Activated naive CD8-positive, alpha-beta T cell treated with anti-CD3 and anti-CD28 coated beads, Interleukin-2, amount 50 U/mL, for 24 hours (primary cell): ENCODE measurements around the gene ZCCHC2.

Experiments
- ATAC-seq: fragments of 150-1000 bp; cut with Tn5 transposase; one replicate; pipeline ENCODE4 v1.10.0; 2021
- DNase-seq: peaks from one replicate; pipeline ENCODE4 v3.0.0; 2021
- H3K27ac Mint-ChIP-seq: one replicate; pipeline ENCODE4 v1.8.0; 2021; ENCODE audit warnings: mild to moderate bottlenecking, mixed read lengths
- H3K27me3 Mint-ChIP-seq: one replicate; pipeline ENCODE4 v1.8.0; 2021; ENCODE audit warnings: mixed read lengths
- H3K36me3 Mint-ChIP-seq: one replicate; pipeline ENCODE4 v1.8.0; 2021; ENCODE audit warnings: low read depth, mixed read lengths
- H3K4me1 Mint-ChIP-seq: one replicate; pipeline ENCODE4 v1.8.0; 2021; ENCODE audit warnings: mixed read lengths
- H3K4me3 Mint-ChIP-seq: one replicate; pipeline ENCODE4 v1.8.0; 2021; ENCODE audit warnings: mild to moderate bottlenecking, moderate library complexity, mixed read lengths
- H3K9me3 Mint-ChIP-seq: one replicate; pipeline ENCODE4 v1.8.0; 2021; ENCODE audit warnings: mixed read lengths

ZCCHC2 gene

DNA sequence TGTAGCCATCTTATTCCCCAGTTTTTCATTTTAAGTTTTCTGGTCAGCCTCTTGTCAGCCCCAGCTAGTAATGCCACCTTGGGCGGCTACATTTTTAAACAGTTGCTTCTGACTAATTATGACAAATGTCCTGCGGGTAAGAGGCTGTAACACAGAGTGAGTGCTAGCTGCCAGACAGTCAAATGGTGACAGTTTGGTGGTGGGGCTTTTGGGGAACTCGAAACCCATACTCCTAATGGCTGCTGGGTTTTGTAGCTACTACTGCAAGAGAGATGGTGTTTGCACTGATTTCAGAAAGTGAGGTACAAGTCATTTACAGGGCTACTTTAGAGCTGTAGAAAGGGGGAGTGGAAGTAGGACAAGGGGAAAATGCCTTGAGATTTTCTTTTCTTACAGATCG lies 48.2 kb downstream of the ZCCHC2 start:
- ATAC-seq, result peak; percentile 31
- H3K4me1 Mint-ChIP-seq, result peaks cover 16% of the 10 kb centered on the region
- DNase-seq, result no peak
- peaks cover 74% of the 10 kb centered on the region for H3K36me3 Mint-ChIP-seq
- H3K27me3 Mint-ChIP-seq, result no peaks in the 10 kb centered on the region
- no peak overlapping the region for H3K27ac Mint-ChIP-seq
- no peaks in the 10 kb centered on the region for H3K9me3 Mint-ChIP-seq
- H3K4me3 Mint-ChIP-seq, result no peak overlapping the region

DNA sequence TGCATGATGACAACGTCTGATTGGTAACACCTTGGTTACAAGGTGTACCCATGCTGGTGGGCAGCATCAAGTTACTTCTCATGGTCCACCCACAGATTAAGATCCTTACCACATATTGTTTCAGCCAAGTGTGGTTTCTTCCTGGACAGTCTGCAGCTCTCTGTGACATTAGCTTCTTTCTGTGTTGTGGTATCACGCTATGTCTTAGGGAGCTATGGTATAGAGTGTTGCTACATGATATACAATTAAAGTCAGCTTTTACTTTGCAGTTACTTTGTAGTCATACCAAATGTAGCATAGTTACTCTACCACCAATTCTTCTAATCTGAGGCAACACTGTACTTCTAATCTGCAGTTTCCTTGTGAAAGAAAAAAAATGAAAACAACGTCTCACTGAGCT lies 48.8 kb downstream of the ZCCHC2 start:
- Mint-ChIP-seq H3K9me3 (no peaks in the 10 kb centered on the region), H3K27ac (peak overlapping the region; percentile 19), H3K4me3 (no peak overlapping the region), H3K4me1 (peaks cover 18% of the 10 kb centered on the region), H3K36me3 (peaks cover 72% of the 10 kb centered on the region), H3K27me3 (no peaks in the 10 kb centered on the region)
- DNase-seq (no peak), ATAC-seq (peak; percentile 83)

- H3K36me3 Mint-ChIP-seq, result peaks cover 76% of the 10 kb centered on the region
- peaks cover 26% of the 10 kb centered on the region for H3K4me1 Mint-ChIP-seq
- H3K27ac Mint-ChIP-seq, result peak overlapping the region; percentile 19
- H3K27me3 Mint-ChIP-seq, result no peaks in the 10 kb centered on the region
- no peak overlapping the region for H3K4me3 Mint-ChIP-seq
- no peaks in the 10 kb centered on the region for H3K9me3 Mint-ChIP-seq
- DNase-seq (no peak), ATAC-seq (no peak)
Observed at GRCh38 chr18:62572456-62572855, 49.6 kb downstream of the ZCCHC2 start.

DNA sequence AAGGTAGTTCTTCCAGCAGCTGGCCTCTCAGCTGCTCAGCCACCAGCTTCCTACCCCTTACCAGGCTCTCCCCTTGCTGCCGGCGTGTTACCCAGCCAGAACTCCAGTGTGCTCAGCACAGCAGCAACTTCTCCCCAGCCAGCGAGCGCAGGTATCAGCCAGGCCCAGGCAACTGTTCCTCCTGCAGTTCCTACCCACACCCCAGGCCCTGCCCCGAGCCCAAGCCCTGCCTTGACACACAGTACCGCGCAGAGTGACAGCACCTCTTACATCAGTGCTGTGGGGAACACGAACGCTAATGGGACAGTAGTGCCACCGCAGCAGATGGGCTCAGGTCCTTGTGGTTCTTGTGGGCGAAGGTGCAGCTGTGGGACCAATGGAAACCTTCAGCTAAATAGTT lies 52.0 kb downstream of the ZCCHC2 start:
- Mint-ChIP-seq H3K9me3 (no peaks in the 10 kb centered on the region), H3K27me3 (no peaks in the 10 kb centered on the region), H3K27ac (no peak overlapping the region), H3K4me1 (peaks cover 28% of the 10 kb centered on the region), H3K4me3 (no peak overlapping the region), H3K36me3 (peaks cover 64% of the 10 kb centered on the region)
- DNase-seq (no peak), ATAC-seq (no peak)

DNA sequence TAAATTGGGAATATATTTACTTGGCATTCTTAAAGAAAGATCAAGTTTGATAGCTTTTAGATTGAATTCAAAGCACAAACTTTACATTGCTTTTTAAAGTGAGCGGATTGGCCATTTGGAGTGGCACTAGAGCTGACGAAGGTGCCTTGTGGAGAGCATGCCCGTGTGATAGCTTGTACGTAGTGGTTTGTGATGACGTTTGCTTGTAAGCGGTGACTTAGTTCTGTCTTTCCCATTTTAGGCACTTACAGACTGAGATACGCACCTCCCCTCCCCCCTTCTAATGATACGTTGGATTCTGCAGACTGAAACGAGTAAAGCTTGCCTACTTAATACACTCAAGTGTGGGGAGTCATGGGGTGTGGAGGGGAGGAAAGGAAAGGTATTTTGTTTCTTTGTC lies 53.4 kb downstream of the ZCCHC2 start:
- peaks cover 54% of the 10 kb centered on the region for H3K36me3 Mint-ChIP-seq
- H3K9me3 Mint-ChIP-seq, result no peaks in the 10 kb centered on the region
- no peak overlapping the region for H3K27ac Mint-ChIP-seq
- ATAC-seq, result no peak
- no peak overlapping the region for H3K4me3 Mint-ChIP-seq
- DNase-seq, result no peak
- no peaks in the 10 kb centered on the region for H3K27me3 Mint-ChIP-seq
- H3K4me1 Mint-ChIP-seq, result peaks cover 24% of the 10 kb centered on the region

GRCh38 chr18:62576845-62577512 lies 54.2 kb downstream of the ZCCHC2 start:
- Mint-ChIP-seq H3K36me3 (peaks cover 47% of the 10 kb centered on the region), H3K9me3 (no peaks in the 10 kb centered on the region), H3K4me1 (peaks cover 17% of the 10 kb centered on the region), H3K27me3 (no peaks in the 10 kb centered on the region), H3K27ac (peak overlapping the region; percentile 48), H3K4me3 (no peak overlapping the region)
- no peak for DNase-seq
- no peak for ATAC-seq

DNA sequence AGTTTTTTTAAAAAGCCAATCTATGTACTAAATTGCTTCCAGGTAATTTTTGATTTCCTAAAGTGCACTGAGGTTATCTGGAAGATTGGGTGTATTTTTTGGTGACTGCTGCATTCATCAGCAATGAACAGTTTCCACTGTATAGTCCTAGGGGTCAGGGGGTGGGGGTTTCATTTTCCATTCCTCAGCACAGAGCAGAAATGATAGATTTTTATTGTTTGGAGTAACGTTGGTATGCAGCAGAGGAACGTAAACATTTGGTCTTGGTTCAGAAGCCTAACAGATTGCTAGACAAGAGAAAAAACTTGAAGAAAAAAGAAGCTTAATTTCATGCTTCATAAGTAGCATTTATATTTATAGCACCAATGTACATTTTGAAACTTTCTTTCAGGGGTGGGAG lies 54.9 kb downstream of the ZCCHC2 start:
- no peaks in the 10 kb centered on the region for H3K9me3 Mint-ChIP-seq
- DNase-seq, result no peak
- H3K4me1 Mint-ChIP-seq, result peaks cover 15% of the 10 kb centered on the region
- H3K4me3 Mint-ChIP-seq, result no peak overlapping the region
- ATAC-seq, result no peak
- peak overlapping the region; percentile 49 for H3K27ac Mint-ChIP-seq
- H3K36me3 Mint-ChIP-seq, result peaks cover 44% of the 10 kb centered on the region
- no peaks in the 10 kb centered on the region for H3K27me3 Mint-ChIP-seq

GRCh38 chr18:62578980-62579511 lies 56.2 kb downstream of the ZCCHC2 start:
- Mint-ChIP-seq H3K4me1 (peaks cover 22% of the 10 kb centered on the region), H3K9me3 (no peaks in the 10 kb centered on the region), H3K36me3 (peaks cover 38% of the 10 kb centered on the region), H3K27ac (no peak overlapping the region), H3K4me3 (no peak overlapping the region), H3K27me3 (no peaks in the 10 kb centered on the region)
- ATAC-seq (no peak), DNase-seq (no peak)

DNA sequence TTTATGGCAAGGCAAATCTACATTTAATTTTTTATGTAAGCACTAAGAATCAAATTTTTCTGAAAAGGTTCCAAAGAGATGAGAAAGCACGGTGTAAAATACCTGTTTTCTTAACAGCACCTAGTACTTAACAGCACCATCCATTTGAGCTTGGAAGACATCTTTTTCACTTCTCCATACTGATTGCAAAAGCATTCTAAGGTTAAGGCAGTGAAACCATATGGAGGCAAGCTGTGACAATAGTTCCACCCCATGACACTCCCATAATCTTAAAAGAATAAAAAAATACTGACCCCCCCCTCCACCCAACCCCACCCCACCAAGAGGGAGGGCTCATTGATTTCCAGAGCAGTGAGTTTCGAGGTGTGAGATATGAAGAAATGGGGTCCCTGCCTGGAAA lies 60.6 kb downstream of the ZCCHC2 start:
- Mint-ChIP-seq H3K9me3 (no peaks in the 10 kb centered on the region), H3K36me3 (peaks cover 19% of the 10 kb centered on the region), H3K27ac (no peak overlapping the region), H3K4me1 (peaks cover 39% of the 10 kb centered on the region), H3K4me3 (no peak overlapping the region), H3K27me3 (no peaks in the 10 kb centered on the region)
- ATAC-seq, result no peak
- DNase-seq, result no peak

- ATAC-seq, result peak; percentile 75
- DNase-seq, result peak; percentile 82
- H3K9me3 Mint-ChIP-seq, result no peaks in the 10 kb centered on the region
- H3K36me3 Mint-ChIP-seq, result peaks cover 18% of the 10 kb centered on the region
- H3K4me3 Mint-ChIP-seq, result peak overlapping the region; percentile 50
- H3K27me3 Mint-ChIP-seq, result no peaks in the 10 kb centered on the region
- peaks cover 39% of the 10 kb centered on the region for H3K4me1 Mint-ChIP-seq
- H3K27ac Mint-ChIP-seq, result peak overlapping the region; percentile 76
Observed at GRCh38 chr18:62584241-62585120, 61.7 kb downstream of the ZCCHC2 start.

- ATAC-seq, result peak; percentile 86
- Mint-ChIP-seq H3K4me1 (peaks cover 39% of the 10 kb centered on the region), H3K9me3 (no peaks in the 10 kb centered on the region), H3K27ac (peak overlapping the region; percentile 87), H3K4me3 (peak overlapping the region; percentile 58), H3K36me3 (peaks cover 14% of the 10 kb centered on the region), H3K27me3 (no peaks in the 10 kb centered on the region)
- peak; percentile 50 for DNase-seq
Observed at GRCh38 chr18:62585274-62586150, 62.7 kb downstream of the ZCCHC2 start.

DNA sequence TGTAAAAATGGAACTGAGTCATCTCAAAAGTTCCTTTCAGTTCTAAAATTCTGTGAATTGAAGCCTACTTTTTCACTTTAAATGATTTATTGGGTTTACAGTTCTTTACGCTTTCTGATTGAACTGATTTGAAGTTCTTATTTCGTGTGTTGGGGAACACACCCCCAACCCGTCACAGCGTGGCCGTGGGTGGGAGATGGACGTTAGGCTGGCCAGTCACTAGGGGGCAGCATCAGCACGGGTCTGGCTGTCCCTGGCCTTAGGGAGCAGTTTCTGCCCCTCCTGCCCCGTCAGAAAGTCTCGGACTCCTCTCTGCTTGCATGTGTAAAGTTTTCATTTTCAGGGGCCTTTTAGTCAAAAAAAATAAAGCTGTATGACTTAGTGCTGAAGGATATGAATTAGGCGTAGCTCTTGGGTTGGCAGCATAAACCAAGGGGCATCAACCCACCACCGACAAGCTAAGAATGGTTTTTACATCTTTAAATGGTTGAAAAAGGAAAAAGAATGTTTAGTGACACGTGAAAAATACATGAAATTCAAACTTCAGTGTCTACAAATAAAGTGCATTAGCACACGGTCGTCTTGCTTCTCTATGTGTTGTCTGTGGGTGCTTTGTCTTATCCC lies 63.4 kb downstream of the ZCCHC2 start:
- Mint-ChIP-seq H3K36me3 (peaks cover 14% of the 10 kb centered on the region), H3K4me1 (peaks cover 39% of the 10 kb centered on the region), H3K27me3 (no peaks in the 10 kb centered on the region), H3K4me3 (peak overlapping the region; percentile 58), H3K27ac (peak overlapping the region; percentile 87), H3K9me3 (no peaks in the 10 kb centered on the region)
- DNase-seq (peak; percentile 85), ATAC-seq (peak; percentile 63)

GRCh38 chr18:62586781-62587487 lies 64.1 kb downstream of the ZCCHC2 start:
- Mint-ChIP-seq H3K27ac (no peak overlapping the region), H3K36me3 (peaks cover 14% of the 10 kb centered on the region), H3K9me3 (no peaks in the 10 kb centered on the region), H3K27me3 (no peaks in the 10 kb centered on the region), H3K4me3 (no peak overlapping the region), H3K4me1 (peaks cover 39% of the 10 kb centered on the region)
- DNase-seq (no peak), ATAC-seq (no peak)
